NCI-H187 treated with DMSO at 0.1 percent for 48 hours (cell line): ENCODE measurements around the gene DOCK1.

Source experiments
- DNase-seq: peaks from one replicate; lab custom pipeline; 2025; lab: John Stamatoyannopoulos, UW

Gene DOCK1

GRCh38 chr10:127012071-127012768 is 107.0 kb downstream of the DOCK1 start:
- DNase-seq, result no peak

GRCh38 chr10:127012769-127013152 is 107.5 kb downstream of the DOCK1 start:
- DNase-seq, result no peak

GRCh38 chr10:127013211-127013656 is 108.0 kb downstream of the DOCK1 start:
- DNase-seq, result no peak

GRCh38 chr10:127013691-127014473 is 108.7 kb downstream of the DOCK1 start:
- DNase-seq, result no peak

DNA sequence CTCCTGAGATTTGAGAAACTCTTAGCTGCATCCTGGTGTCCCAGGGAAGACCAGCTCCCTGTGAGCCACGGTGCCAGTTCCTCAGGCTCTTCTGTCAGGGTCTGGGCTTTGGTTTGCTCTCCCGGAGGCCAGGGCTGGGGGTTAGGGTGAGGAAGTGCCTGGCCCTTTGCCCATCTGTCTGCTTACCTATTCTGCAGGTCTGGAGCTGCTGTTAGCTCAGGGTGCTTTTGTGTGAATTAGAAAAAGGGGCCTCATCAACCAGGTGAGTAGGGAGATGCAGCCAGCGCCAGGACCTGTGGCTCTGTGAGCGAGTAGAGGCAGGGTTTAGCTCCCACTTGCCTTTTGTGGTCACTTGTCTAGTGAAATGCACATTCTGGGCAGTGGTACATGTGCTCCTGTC is 109.4 kb downstream of the DOCK1 start:
- DNase-seq, result no peak

DNA sequence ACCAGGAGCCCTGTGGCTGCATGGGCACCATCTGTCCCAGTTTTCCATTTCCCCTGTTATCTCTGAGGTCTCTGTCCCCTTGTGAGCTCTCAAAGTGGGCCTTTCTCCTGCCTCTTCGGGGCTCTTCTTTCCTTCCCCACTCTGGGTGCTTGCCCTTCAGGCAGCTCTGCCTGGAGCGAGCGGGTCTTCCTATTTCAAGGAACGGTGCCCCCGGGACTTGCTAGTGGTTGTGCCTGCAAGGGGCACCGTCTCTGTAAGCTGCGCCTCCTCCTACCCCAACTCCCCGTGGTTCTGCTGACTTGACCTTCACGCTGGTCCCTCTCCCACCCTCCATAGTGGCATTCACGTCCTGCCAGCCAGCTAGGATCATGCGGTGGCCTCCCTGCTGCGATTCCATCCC is 110.1 kb downstream of the DOCK1 start:
- DNase-seq, result no peak

DNA sequence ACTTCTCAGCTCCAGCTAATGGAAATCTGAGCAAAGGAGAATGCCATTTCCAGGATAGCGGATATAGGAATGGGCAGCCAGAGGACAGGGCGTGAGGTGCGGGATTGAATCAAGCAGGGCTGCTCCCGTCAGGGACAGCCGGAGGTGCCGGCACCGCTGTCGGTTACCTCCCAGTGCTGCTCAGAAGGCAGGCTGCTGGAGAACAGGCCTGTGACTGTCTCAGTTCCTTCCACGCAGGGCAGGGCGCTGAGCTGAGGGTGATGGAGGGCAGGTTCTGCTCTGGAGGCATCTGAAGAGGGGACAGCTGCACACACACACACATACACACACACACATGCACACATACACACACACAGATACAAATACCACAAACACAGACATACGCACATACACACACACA is 111.1 kb downstream of the DOCK1 start:
- no peak for DNase-seq

DNA sequence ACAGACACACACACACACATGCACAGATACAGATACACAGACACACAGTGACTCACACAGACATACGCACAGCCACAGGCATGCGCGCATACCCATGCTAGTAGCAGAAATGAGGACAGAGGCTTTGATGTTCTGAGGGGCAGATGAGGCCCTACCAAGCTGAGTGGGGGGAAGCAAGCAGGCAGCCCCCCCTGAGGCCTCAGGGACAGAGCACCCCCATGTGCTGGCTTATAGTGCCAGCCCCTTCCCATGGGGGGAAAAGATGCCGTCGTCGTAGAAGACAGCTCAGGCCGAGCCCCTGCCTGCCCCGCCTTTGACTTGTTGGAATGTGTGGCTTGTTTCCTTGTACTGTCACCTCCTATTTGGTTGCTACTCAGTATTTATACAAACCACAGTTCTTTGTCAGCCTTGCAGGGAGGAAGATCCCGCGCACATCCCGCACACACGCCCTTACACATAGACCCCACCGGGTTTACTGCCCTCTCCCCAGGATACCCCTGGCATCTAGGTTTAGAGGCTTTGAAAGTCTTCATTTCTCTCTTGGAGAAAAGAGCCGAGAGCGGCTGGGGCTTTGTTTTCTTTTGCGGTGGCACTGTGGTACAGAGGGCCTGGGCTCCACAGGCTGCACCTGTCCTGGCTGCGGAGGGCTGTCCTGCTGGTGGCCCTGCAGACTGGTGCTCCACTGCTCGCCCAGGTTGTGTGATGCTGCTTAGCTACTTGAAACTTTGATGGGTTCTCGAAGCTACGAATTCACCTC is 112.5 kb downstream of the DOCK1 start:
- no peak for DNase-seq

- no peak for DNase-seq
Observed at GRCh38 chr10:127018298-127018650, 113.0 kb downstream of the DOCK1 start.

DNA sequence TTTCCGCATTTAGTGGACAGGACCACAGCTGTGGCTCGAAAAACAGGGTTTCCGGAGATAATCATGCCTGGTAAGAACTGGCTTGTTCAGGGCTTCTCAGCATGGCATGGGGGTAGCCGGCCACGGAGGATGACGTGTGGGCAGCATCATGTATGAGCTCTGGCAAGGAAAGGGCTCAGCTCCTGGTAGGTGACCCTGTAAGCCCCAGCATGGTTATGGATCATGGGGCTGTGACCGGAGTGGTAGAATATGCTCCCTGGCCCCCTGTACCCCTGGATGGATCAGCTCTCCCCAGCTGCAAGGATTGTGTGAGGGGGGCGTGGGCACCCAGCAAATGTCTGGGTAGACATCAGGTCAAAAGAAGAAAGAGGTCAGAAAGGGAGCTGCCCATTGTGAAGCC is 113.5 kb downstream of the DOCK1 start:
- DNase-seq, result no peak

DNA sequence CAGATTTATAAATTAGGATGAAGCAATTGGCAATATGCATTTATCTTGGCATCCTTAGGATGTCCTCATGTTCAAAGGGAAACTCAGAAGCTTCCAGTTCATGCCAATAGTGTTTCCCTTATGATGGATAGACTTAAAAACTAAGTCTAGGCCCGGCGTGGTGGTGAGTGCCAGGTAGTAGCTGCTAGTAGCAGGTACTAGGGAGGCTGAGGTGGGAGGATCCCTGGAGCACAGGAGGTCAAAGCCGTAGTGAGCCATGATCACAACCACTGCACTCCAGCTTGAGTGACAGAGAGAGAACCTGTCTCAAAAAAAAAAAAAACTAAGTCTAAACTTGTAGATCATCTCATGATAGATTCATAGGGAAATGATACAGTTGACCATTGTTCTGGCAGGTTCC is 115.0 kb downstream of the DOCK1 start:
- DNase-seq, result no peak

- DNase-seq, result no peak
Observed at GRCh38 chr10:127021801-127022200, 116.6 kb downstream of the DOCK1 start.

- DNase-seq, result no peak
Observed at GRCh38 chr10:127024685-127025435, 119.6 kb downstream of the DOCK1 start.

GRCh38 chr10:127027786-127028185 is 122.6 kb downstream of the DOCK1 start:
- DNase-seq, result no peak

DNA sequence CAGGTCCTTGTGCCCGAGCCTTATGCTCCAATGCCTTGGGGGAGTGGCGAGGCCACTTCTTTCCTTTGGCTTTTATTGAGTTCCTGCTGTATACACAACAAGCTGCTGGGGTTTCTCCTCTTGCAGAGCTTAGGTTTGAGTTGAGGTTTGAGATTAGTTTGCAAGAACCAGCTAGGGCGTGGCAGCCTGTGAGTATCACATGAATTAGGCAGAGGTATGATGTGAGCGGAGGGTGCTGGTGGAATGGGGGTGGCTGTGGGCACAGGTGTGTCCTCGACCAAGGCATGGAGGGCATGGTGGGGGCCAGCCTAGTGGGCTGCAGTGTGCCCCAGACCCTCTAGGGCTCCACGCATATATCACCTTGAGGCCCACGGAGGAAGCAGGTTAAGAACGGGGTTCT is 123.3 kb downstream of the DOCK1 start:
- DNase-seq, result no peak

DNA sequence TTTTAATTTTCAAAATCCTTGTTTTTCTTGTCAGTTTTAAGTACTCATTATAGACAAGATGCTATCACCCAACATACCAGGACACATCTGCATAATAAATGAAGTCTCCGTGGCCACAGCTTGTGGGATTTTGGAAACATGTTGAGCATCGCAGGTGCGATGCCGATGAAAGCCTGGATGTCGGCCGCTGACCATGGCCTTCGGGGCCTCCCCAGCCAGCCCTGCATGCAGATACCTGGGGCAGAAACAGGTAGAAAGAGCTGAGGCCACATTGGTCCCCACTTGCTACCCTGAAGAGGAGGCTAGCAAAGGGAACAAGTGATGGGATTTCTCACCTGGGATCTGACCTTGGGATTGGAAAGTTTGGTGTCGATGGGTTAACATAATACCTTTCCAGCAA is 123.8 kb downstream of the DOCK1 start:
- no peak for DNase-seq

DNA sequence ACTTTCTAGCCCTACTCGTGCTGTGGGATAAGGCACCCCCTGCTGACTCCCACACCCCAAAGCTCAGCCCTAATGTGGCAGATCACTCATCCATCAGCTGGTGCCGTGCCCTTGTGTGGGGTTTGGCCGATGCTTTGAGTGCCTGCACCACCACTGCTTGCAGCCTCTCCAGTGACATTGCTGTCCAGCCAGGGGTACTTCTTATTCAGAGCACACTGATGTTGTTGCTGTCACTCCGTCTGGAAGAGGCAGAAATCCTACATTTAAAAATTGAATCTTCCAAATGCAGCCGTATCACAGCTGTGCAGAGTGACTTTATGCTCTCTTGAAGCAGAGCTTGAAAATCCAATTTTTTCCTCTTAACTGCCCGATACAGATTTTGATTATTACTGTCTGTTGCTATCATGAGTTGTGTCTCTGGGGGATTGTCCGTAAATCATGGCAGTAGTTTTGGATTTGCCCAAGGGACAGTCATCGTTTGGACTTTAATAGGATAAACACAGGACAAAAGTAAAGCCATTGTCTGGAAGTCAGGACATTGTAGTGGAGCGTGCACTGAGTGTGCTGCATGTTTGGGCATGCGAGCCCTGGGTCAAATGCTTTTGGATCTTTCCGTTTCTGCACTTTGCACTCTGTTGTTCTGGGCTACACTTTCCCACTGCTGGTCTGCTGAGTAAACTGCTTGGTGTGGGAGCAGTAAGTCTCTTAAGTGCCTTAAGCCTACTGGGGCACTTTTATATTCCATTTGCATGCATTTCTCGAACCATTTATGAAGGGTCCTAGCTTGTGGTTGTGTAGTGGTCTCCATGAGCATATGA is 128.2 kb downstream of the DOCK1 start:
- no peak for DNase-seq

- no peak for DNase-seq
Observed at GRCh38 chr10:127034034-127034633, 128.9 kb downstream of the DOCK1 start.

DNA sequence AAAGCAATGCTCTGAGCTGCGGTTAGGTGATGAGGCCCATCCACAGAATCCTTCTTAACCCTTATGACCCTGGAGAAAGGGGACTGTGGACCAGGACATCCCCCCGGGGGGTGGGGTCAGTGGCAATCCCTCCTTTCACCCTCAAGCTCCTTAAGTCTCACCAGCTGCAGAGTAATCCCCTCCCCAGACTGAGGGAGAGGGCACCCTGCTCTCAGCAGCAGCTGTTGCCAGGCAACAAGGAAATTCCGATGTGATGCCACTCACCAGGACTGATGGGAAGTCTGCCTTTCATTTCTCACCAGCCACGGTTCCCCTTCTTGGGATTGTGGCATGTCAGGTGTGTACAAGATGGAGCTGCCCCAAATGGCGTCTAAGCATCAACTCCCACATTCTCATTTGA is 129.6 kb downstream of the DOCK1 start:
- DNase-seq, result no peak

GRCh38 chr10:127035827-127036226 is 130.6 kb downstream of the DOCK1 start:
- DNase-seq, result no peak

DNA sequence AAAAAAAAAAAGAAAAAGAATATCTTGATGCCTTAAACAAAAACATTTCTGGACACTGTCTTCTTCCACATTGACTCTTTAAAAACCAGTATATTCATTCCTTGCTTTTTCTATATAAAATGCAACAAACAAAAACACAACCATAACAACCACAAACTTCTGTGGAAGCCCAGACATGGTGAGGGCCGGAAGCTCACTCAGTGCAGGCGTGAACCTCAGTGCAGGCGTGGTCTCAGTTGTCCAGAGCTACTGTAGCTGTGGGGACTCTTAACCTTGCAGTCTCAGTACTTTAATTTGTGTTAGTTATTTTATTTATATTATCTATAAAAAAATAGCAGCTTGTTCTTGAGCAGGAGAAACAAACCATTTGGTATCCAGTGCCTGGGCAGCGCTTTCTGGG is 131.8 kb downstream of the DOCK1 start:
- no peak for DNase-seq
